KMS-11 (cell line): ENCODE results near the gene MBNL1.
A peak's percentile ranks its signal among the peaks of the same experiment; 100 is the strongest.

Experiments
- H2AFZ ChIP-seq: fragments of 200-600 bp; sonication (generic); 2 replicates; pipeline ENCODE4 v1.6.1; 2016; ENCODE audit warnings: antibody characterized with exemption, mixed run types, low read depth
- H3K27ac ChIP-seq: fragments of 200-600 bp; sonication (generic); 2 replicates; pipeline ENCODE4 v1.6.1; 2016; ENCODE audit warnings: mild to moderate bottlenecking, mixed run types
- H3K27me3 ChIP-seq: fragments of 200-600 bp; sonication (generic); 2 replicates; pipeline ENCODE4 v1.6.1; 2017; ENCODE audit warnings: mild to moderate bottlenecking, low read depth, mixed run types, moderate library complexity; ENCODE audit not compliant: insufficient read depth
- H3K36me3 ChIP-seq: fragments of 200-600 bp; sonication (generic); 2 replicates; pipeline ENCODE4 v1.6.1; 2017; ENCODE audit warnings: mild to moderate bottlenecking, mixed run types; ENCODE audit not compliant: insufficient read depth
- H3K4me1 ChIP-seq: fragments of 200-600 bp; sonication (generic); 2 replicates; pipeline ENCODE4 v1.6.1; 2016; ENCODE audit warnings: mild to moderate bottlenecking, low read depth, mixed run types; ENCODE audit not compliant: poor library complexity, severe bottlenecking
- H3K4me2 ChIP-seq: fragments of 200-600 bp; sonication (generic); 2 replicates; pipeline ENCODE4 v1.7.0; 2016; ENCODE audit warnings: mild to moderate bottlenecking, mixed run types
- H3K4me3 ChIP-seq: fragments of 200-600 bp; sonication (generic); IDR thresholded peaks from 2 replicates; pipeline ENCODE4 v1.6.1; 2017; ENCODE audit warnings: low read depth, low read length, mixed read lengths; ENCODE audit not compliant: insufficient read depth
- H3K79me2 ChIP-seq: fragments of 200-600 bp; sonication (generic); 2 replicates; pipeline ENCODE4 v1.6.1; 2016; ENCODE audit warnings: low read depth, mixed run types; ENCODE audit not compliant: insufficient read depth
- H3K9ac ChIP-seq: fragments of 200-600 bp; sonication (generic); 2 replicates; pipeline ENCODE4 v1.6.1; 2016; ENCODE audit warnings: mild to moderate bottlenecking, mixed run types
- H4K20me1 ChIP-seq: fragments of 200-600 bp; sonication (generic); 2 replicates; pipeline ENCODE4 v1.6.1; 2016; ENCODE audit warnings: mild to moderate bottlenecking, mixed run types; ENCODE audit not compliant: insufficient read depth
- TF ChIP-seq, protein P1 (sequence below): fragments of 200-600 bp; sonication (generic); conservative IDR thresholded peaks from 2 replicates; pipeline ENCODE4 v1.6.1; 2017; ENCODE audit warnings: low read depth, mild to moderate bottlenecking, antibody characterized with exemption, low read length, moderate library complexity, mixed read lengths

The MBNL1 gene

DNA sequence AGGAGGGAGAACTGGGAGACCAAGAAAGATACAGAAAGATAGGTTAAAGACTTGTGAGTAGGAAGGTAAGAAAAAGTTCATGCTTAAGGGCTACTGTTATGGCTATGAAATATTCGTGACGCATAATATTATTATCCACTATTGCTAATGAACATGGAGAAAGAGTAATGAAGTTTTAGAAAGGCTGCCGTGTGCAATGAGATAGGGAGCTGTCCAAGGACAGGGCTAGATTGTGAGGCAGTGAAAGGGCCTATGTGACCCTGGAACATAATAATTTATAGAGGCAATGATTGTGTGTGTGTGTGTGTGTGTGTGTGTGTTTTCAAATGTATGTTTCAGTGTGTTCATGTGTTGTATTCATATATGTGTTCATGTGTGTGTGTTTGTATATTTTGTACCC is 27.7 kb downstream of the MBNL1 start:
- H3K27ac ChIP-seq, result peak overlapping the region; percentile 5; the same call in 1 of the 2 replicates
- no peak overlapping the region for H3K4me3 ChIP-seq
- H4K20me1 ChIP-seq, result peaks cover 96% of the 10 kb centered on the region
- no peak overlapping the region for H3K9ac ChIP-seq
- peaks cover 100% of the 10 kb centered on the region for H3K79me2 ChIP-seq
- peaks cover 100% of the 10 kb centered on the region for H3K4me1 ChIP-seq
- peaks cover 16% of the 10 kb centered on the region; the same call in 1 of the 2 replicates for H3K36me3 ChIP-seq
- no peak overlapping the region for H2AFZ ChIP-seq
- TF ChIP-seq, protein P1, sequence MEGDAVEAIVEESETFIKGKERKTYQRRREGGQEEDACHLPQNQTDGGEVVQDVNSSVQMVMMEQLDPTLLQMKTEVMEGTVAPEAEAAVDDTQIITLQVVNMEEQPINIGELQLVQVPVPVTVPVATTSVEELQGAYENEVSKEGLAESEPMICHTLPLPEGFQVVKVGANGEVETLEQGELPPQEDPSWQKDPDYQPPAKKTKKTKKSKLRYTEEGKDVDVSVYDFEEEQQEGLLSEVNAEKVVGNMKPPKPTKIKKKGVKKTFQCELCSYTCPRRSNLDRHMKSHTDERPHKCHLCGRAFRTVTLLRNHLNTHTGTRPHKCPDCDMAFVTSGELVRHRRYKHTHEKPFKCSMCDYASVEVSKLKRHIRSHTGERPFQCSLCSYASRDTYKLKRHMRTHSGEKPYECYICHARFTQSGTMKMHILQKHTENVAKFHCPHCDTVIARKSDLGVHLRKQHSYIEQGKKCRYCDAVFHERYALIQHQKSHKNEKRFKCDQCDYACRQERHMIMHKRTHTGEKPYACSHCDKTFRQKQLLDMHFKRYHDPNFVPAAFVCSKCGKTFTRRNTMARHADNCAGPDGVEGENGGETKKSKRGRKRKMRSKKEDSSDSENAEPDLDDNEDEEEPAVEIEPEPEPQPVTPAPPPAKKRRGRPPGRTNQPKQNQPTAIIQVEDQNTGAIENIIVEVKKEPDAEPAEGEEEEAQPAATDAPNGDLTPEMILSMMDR, result no peak
- no peaks in the 10 kb centered on the region for H3K27me3 ChIP-seq
- peak overlapping the region; percentile 60; the same call in 1 of the 2 replicates for H3K4me2 ChIP-seq

DNA sequence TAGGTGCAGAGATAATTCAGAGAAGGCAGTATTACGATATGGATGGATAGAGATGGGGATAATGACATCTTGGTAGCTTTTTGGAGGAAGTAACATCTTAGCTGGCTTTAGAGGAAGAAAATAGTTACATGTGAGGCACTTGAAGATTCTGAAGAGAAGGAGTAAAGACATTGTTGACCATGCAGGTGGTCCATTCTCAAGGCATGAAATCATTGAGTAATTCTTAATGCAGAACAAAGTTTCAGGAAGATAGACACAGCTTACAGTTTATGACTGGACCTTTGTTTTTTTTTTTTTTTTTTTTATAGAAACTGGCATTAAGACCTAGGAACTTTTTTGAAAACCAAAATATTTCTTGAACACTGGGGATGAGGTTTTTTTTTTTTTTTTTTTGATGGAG is 28.2 kb downstream of the MBNL1 start:
- H4K20me1 ChIP-seq, result peaks cover 96% of the 10 kb centered on the region

DNA sequence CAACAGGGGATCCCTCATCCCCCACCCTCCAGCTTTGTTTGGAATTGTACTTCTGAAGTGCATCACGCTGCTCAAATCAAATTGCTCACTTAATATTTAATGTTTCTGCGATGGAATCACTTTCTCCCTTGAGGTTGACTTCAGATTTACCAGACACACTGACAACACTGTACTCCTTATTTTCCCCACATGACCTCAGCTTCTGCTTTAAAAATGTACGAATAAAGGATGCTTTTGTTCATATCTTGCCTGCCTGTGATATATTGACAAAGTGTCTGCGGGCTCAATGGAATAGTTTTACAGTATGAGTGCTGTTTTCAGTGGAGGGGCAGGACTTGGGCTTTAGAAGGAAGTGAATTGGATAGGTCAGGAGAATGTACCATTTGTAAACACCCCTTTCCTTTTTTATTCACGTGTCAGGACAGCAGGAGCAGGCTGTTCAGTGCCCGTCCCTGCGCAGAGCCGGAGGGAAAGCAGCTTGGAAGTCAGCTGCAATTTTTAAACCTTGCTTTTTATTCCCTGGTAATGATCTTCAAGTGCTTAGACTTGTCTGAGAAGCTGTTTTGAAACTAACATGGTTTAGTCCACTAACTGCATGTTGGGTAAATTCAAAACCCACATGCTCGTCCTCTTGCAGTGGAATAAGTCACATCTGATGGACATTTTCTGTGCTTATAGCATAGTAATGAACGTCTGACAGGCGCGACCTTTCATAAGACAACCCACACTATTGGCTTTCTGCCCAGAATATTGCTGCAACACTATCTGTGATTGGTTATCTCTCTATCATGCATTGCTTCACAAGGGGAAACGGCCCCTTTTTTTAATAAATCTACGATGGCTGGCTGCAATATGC is 29.9 kb downstream of the MBNL1 start:
- peaks cover 100% of the 10 kb centered on the region for H3K79me2 ChIP-seq
- TF ChIP-seq, protein P1, result no peak
- peak overlapping the region; percentile 48 for H3K27ac ChIP-seq
- peaks cover 100% of the 10 kb centered on the region for H3K4me1 ChIP-seq
- peaks cover 96% of the 10 kb centered on the region for H4K20me1 ChIP-seq
- no peak overlapping the region for H3K4me3 ChIP-seq
- peak overlapping the region; percentile 60 for H3K4me2 ChIP-seq
- H3K27me3 ChIP-seq, result no peaks in the 10 kb centered on the region
- no peak overlapping the region for H2AFZ ChIP-seq
- peaks cover 23% of the 10 kb centered on the region for H3K36me3 ChIP-seq
- H3K9ac ChIP-seq, result no peak overlapping the region

More for the DNA sequence above, 28.2 kb downstream of the MBNL1 start:
- Histone ChIP-seq H3K4me2 (peak overlapping the region; percentile 60; the same call in 1 of the 2 replicates), H3K36me3 (peaks cover 20% of the 10 kb centered on the region), H3K4me1 (peaks cover 100% of the 10 kb centered on the region), H3K9ac (no peak overlapping the region), H3K27me3 (no peaks in the 10 kb centered on the region), H2AFZ (no peak overlapping the region), H3K27ac (peak overlapping the region; percentile 48; the same call in 1 of the 2 replicates), H3K4me3 (no peak overlapping the region), H3K79me2 (peaks cover 100% of the 10 kb centered on the region)
- TF ChIP-seq, protein P1, result no peak

DNA sequence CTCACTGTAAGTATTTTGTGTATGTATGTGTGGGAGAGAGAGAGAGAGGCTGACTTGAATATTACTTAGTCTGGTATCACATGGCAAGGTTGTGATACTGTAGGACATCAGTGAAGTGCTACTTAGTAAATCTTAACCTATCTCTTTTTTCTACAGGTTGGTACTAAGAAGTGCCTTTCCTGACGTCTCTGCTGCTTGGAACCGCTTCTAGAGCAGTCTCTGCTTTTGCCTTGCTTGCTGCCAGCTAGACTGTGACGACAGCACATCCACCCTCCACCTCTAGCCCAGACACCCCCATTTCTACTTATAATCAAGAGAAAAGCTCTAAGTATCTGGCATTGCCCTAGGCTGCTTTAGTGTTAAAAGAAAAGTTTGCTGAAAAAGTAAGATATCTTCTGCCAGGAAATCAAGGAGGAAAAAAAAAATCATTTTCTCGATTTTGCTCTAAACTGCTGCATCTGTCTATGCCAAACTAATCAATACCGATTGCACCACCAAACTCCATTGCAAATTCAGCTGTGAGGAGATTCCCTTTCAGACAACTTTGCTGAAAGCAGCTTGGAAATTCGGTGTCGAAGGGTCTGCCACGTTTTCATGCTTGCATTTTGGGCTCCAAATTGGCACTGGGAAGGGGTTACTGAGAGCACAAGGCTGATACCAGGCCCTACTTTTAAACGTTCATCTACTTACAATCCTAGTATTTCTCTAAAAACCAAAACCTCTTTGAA is 30.7 kb downstream of the MBNL1 start:
- no peak overlapping the region for H3K9ac ChIP-seq
- H3K27me3 ChIP-seq, result no peaks in the 10 kb centered on the region
- H3K36me3 ChIP-seq, result peaks cover 23% of the 10 kb centered on the region
- no peak overlapping the region for H2AFZ ChIP-seq
- TF ChIP-seq, protein P1, result no peak
- peaks cover 99% of the 10 kb centered on the region for H4K20me1 ChIP-seq
- no peak overlapping the region for H3K4me3 ChIP-seq
- peak overlapping the region; percentile 48 for H3K27ac ChIP-seq
- H3K4me2 ChIP-seq, result peak overlapping the region; percentile 60
- peaks cover 100% of the 10 kb centered on the region for H3K4me1 ChIP-seq
- peaks cover 100% of the 10 kb centered on the region for H3K79me2 ChIP-seq
